Bronchial epithelial cell (primary cell): ENCODE data around the gene CTR9. TPM values are rescaled to one million over a fixed set of nuclear protein-coding genes. Genes with fewer than 3 reads are reported as not detected.

Experiments
- DNase-seq: peaks from one replicate; pipeline ENCODE4 v3.0.0-alpha.2; 2010; ENCODE audit warnings: low read depth
- FAIRE-seq: peaks from 2 replicates; lab custom pipeline; 2011; peaks lifted over from hg19 to GRCh38; lab: Jason Lieb, UNC
- H3K27me3 ChIP-seq: 2 replicates; pipeline ENCODE4 v1.5.1; 2011; ENCODE audit warnings: low read length; ENCODE audit not compliant: control insufficient read depth, insufficient read depth
- H3K36me3 ChIP-seq: 2 replicates; pipeline ENCODE4 v1.5.1; 2011; ENCODE audit warnings: low read length; ENCODE audit not compliant: control insufficient read depth, insufficient read depth
- H3K4me3 ChIP-seq: 2 replicates; pipeline ENCODE4 v1.5.1; 2011; ENCODE audit warnings: mild to moderate bottlenecking, low read depth, low read length, control low read depth
- CTCF ChIP-seq: IDR thresholded peaks from 2 replicates; pipeline ENCODE4 v1.5.1; 2011; ENCODE audit warnings: mild to moderate bottlenecking, moderate library complexity, low read length, control low read depth, inconsistent platforms; ENCODE audit not compliant: insufficient read depth, severe bottlenecking
- total RNA-seq: library from RNA; depleted of rRNA; stranded (reverse); fragments of >200 nt; gene quantifications from 2 replicates; pipeline ENCODE4 v1.2.1, GENCODE V29; 2014

Gene CTR9
- total RNA-seq, 1 donor from 2014 or later: 16.8 TPM

GRCh38 chr11:10786451-10786850, 35.4 kb downstream of the CTR9 start:
- no peak overlapping the region for H3K4me3 ChIP-seq
- H3K27me3 ChIP-seq: no peaks in the 10 kb centered on the region
- TF ChIP-seq CTCF: no peak
- DNase-seq: no peak
- no peaks in the 10 kb centered on the region for H3K36me3 ChIP-seq
- FAIRE-seq: no peak

- FAIRE-seq (no peak), DNase-seq (peak; percentile 58)
- Histone ChIP-seq H3K4me3 (no peak overlapping the region), H3K27me3 (no peaks in the 10 kb centered on the region), H3K36me3 (peaks cover under 1% of the 10 kb centered on the region)
- peak; percentile 99 for TF ChIP-seq CTCF
These were observed 41.5 kb downstream of the CTR9 start for GRCh38 chr11:10792385-10793068.

GRCh38 chr11:10793470-10794255, 42.6 kb downstream of the CTR9 start:
- no peak for TF ChIP-seq CTCF
- Histone ChIP-seq H3K36me3 (peaks cover 5% of the 10 kb centered on the region), H3K4me3 (no peak overlapping the region), H3K27me3 (no peaks in the 10 kb centered on the region)
- no peak for DNase-seq
- no peak for FAIRE-seq

GRCh38 chr11:10796191-10796590, 45.1 kb downstream of the CTR9 start:
- Histone ChIP-seq H3K27me3 (no peaks in the 10 kb centered on the region), H3K4me3 (no peak overlapping the region), H3K36me3 (peaks cover 18% of the 10 kb centered on the region)
- FAIRE-seq: no peak
- TF ChIP-seq CTCF: no peak
- DNase-seq: no peak

- H3K36me3 ChIP-seq: peaks cover 22% of the 10 kb centered on the region
- FAIRE-seq: no peak
- DNase-seq: no peak
- no peak overlapping the region for H3K4me3 ChIP-seq
- no peak for TF ChIP-seq CTCF
- H3K27me3 ChIP-seq: no peaks in the 10 kb centered on the region
These were observed 46.0 kb downstream of the CTR9 start for GRCh38 chr11:10797001-10797400.
